Measurements from ENCODE around the gene ADCY10. TPM values are rescaled to one million over a fixed set of nuclear protein-coding genes. Genes with fewer than 3 reads are reported as not detected.
A peak's percentile ranks its signal among the peaks of the same experiment; 100 is the strongest.

The ADCY10 gene
- total RNA-seq, 1 experiment from 2014 or later, result 0.20 TPM

DNA sequence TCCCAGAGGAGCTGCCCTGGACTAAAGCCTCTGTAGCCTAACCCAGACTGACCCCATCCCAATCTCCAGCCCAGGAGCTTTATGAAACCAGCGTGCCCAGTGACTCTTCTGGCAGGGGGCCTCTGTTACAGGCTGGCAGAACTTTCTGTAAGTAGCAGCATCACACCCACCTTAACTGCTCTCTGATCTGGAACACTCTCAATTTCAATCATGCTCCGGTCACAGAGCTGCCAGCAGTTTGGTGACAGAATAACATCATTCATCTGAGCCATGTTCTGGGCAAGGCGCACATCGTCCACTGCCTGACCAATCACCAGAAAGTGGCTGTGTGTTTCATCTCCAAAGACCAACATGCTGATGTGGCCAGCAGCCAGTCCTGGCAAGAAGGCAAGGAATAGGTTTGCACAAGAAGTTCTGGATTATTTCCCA lies 14.7 kb downstream of the ADCY10 start:
- Histone ChIP-seq H3K4me1 (ENCODE audit: insufficient read depth, low read length) (no peaks in the 10 kb centered on the region; the same call in 1 of the 2 replicates), H3K14ac (ENCODE audit: insufficient read depth, low read length) (no peak overlapping the region; the same call in 1 of the 2 replicates), H3K23ac (ENCODE audit: insufficient read length, low read depth, low read length) (no peak overlapping the region), H3K27ac (ENCODE audit: insufficient read length, low read depth, low read length) (no peak overlapping the region), H3K56ac (ENCODE audit: insufficient read length, low read depth, low read length) (peak overlapping the region; percentile 46), H3K4me2 (ENCODE audit: insufficient read depth, insufficient read length, low read length) (no peak overlapping the region), H3K9ac (ENCODE audit: extremely low read depth, insufficient read length, low read length) (no peak overlapping the region), H4K8ac (replicated peaks; ENCODE audit: insufficient read length, low read depth, low read length) (no peak overlapping the region), H3T11ph (ENCODE audit: low read length) (no peak overlapping the region), H2BK15ac (ENCODE audit: low read depth, low read length) (no peak overlapping the region), H2BK5ac (ENCODE audit: insufficient read length, low read length) (no peak overlapping the region), H2AK5ac (ENCODE audit: insufficient read length, low read length) (no peak overlapping the region), H2BK20ac (ENCODE audit: low read depth, low read length, poor library complexity, severe bottlenecking) (no peak overlapping the region), H4K5ac (ENCODE audit: insufficient read length, low read depth, low read length) (no peak overlapping the region), H4K91ac (ENCODE audit: insufficient read length, low read depth, low read length) (no peak overlapping the region), H3K9me3 (ENCODE audit: control insufficient read depth, low read depth, low read length) (no peaks in the 10 kb centered on the region), H3K79me1 (ENCODE audit: insufficient read depth, low read depth, low read length, poor library complexity, severe bottlenecking) (no peaks in the 10 kb centered on the region), H3K27me3 (ENCODE audit: insufficient read depth, low read length) (no peaks in the 10 kb centered on the region), H4K20me1 (ENCODE audit: control insufficient read depth, insufficient read depth, insufficient read length) (no peaks in the 10 kb centered on the region), H2AFZ (ENCODE audit: low read length) (no peak overlapping the region), H3K23me2 (ENCODE audit: insufficient read length, low read depth, low read length, poor library complexity, severe bottlenecking) (no peaks in the 10 kb centered on the region), H2BK120ac (ENCODE audit: low read depth, low read length, poor library complexity, severe bottlenecking) (no peak overlapping the region), H3K4ac (ENCODE audit: low read depth, low read length) (no peak overlapping the region), H3K79me2 (ENCODE audit: insufficient read depth, low read length) (no peaks in the 10 kb centered on the region), H3K18ac (ENCODE audit: insufficient read length, low read depth, low read length) (no peak overlapping the region), H2BK12ac (ENCODE audit: insufficient read length, low read depth, low read length) (no peak overlapping the region)
- peaks cover 0 to under 1% of the 10 kb centered on the region in 2 experiments; a peak in 2 of 4 replicates for H3K4me1 Mint-ChIP-seq
- H3K36me3 Mint-ChIP-seq (ENCODE audit: insufficient read depth in 1 of 3, low read depth in 3 of 3), result no peaks in the 10 kb centered on the region
- WGBS (ENCODE audit: extremely low coverage, insufficient read length, low lambda C conversion rate), result no CpG with 5 or more reads among the region's 4 CpGs
- no peak overlapping the region; a peak in 1 of 7 replicates for H3K27ac Mint-ChIP-seq
- no peak for TF ChIP-seq CTCF (conservative IDR thresholded peaks at IDR 0.05)
- H3K27me3 Mint-ChIP-seq (ENCODE audit: low read depth), result no peaks in the 10 kb centered on the region
- DNase-seq, result no peak
- no peaks in the 10 kb centered on the region for H3K9me3 Mint-ChIP-seq
- no peak overlapping the region for H3K4me3 Mint-ChIP-seq

Data from H9 (cell line).